ENCODE data around the gene KLF11. TPM values are rescaled to one million over a fixed set of nuclear protein-coding genes. Genes with fewer than 3 reads are reported as not detected.

KLF11 gene
- total and polyA plus RNA-seq, 9 of the 15 experiments (the other 6 are each of a cell fraction or from before 2014, with no cell fraction given), result 2.1 to 13.4 (median 6.5) TPM

- peak; percentile 57 for TF ChIP-seq PRDM10 (IDR thresholded peaks at IDR 0.05; ENCODE audit: partially characterized antibody)
- TF ChIP-seq HMGXB4 (CRISPR knock-in tag; IDR thresholded peaks at IDR 0.05), result no peak
- TF ChIP-seq SNAPC5 (CRISPR knock-in tag; IDR thresholded peaks at IDR 0.05), result no peak
- TF ChIP-seq PML (IDR thresholded peaks at IDR 0.05; ENCODE audit: low read length), result no peak
- no peak for TF ChIP-seq NCOA4 (IDR thresholded peaks at IDR 0.05; ENCODE audit: partially characterized antibody)
- TF ChIP-seq ARID4B (CRISPR knock-in tag; IDR thresholded peaks at IDR 0.05), result peak; percentile 87
- TF ChIP-seq TRIM28 (IDR thresholded peaks at IDR 0.05), result no peak
- TF ChIP-seq FOXP4 (CRISPR knock-in tag; IDR thresholded peaks at IDR 0.05; ENCODE audit: borderline replicate concordance), result no peak
- TF ChIP-seq SFPQ (IDR thresholded peaks at IDR 0.05; ENCODE audit: low read depth, low read length), result no peak
These were observed 14.1 kb downstream of the KLF11 start (continued) for GRCh38 chr2:10057231-10058107.
